Measurements from ENCODE around the gene ZNF138.

GRCh38 chr7:64755865-64756264 is 38.4 kb upstream of the ZNF138 start:
- TF ChIP-seq CTCF (IDR thresholded peaks at IDR 0.05), result no peak
- TF ChIP-seq EZH2 (IDR thresholded peaks at IDR 0.05), result no peak
- no peak for TF ChIP-seq EZH2phosphoT487 (IDR thresholded peaks at IDR 0.05)
